ENCODE data around the gene PLXNC1. TPM values are rescaled to one million over a fixed set of nuclear protein-coding genes. Genes with fewer than 3 reads are reported as not detected.

PLXNC1 gene
- total and polyA plus RNA-seq, 2 of the 8 experiments (the other 6 are each of a cell fraction or from before 2014, with no cell fraction given): 0.83 to 2.0 TPM

DNA sequence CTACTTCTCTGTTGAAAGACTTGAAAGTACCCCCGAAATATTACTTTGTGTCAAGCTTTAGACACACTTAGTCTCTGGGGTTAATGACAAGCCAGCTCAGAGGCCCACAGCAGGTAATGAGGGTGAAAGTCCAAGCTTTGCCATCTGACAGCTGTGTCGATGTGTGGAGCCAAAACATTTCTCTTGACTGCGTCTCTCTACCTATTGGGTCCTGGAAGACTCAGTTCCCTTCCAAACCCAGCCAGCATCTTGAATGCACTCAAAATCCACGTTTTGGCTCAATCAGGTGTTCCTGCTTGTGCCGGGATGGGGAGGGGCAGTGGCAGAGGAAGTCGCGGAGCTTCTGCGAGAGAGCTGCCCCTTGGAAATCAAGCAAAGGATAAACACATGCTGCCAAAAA is 3.2 kb downstream of the PLXNC1 start:
- Histone ChIP-seq H2BK20ac (ENCODE audit: low read length) (no peak overlapping the region), H2BK12ac (ENCODE audit: low read depth, low read length) (no peak overlapping the region), H4K20me1 (replicated peaks in 1 of 2; ENCODE audit: control insufficient read depth in 1 of 2, insufficient read depth in 2 of 2, low read length in 2 of 2) (peaks cover 0 to 3% of the 10 kb centered on the region in 2 experiments), H3K56ac (replicated peaks; ENCODE audit: insufficient read length, low read depth, low read length) (no peak overlapping the region), H4K8ac (ENCODE audit: extremely low read depth, insufficient read depth, low read length) (no peak overlapping the region), H2AK5ac (ENCODE audit: low read depth, low read length) (no peak overlapping the region), H3K18ac (ENCODE audit: extremely low read depth, low read length) (no peak overlapping the region), H3K79me1 (ENCODE audit: low read depth, low read length) (no peaks in the 10 kb centered on the region), H3K4me1 (replicated peaks in 1 of 4; ENCODE audit: control insufficient read depth in 3 of 4, insufficient read depth in 4 of 4, low read length in 3 of 4) (peaks cover 4 to 25% (median 17%) of the 10 kb centered on the region in 4 experiments), H4K5ac (ENCODE audit: insufficient read length, low read depth, low read length) (no peak overlapping the region), H3K79me2 (ENCODE audit: control insufficient read depth in 1 of 2, insufficient read depth in 2 of 2, low read length in 2 of 2) (no peaks in the 10 kb centered on the region), H3K4me3 (ENCODE audit: extremely low read depth in 1 of 4, insufficient read depth in 2 of 4, low read depth in 3 of 4, low read length in 4 of 4) (no peak overlapping the region), H3K9ac (replicated peaks in 1 of 4; ENCODE audit: extremely low read depth in 1 of 4, low read depth in 3 of 4, low read length in 3 of 4) (no peak overlapping the region), H2AFZ (ENCODE audit: low read length) (no peak overlapping the region), H3K27me3 (replicated peaks in 1 of 4; ENCODE audit: control insufficient read depth in 3 of 4, extremely low read depth in 1 of 4, insufficient read depth in 3 of 4, low read length in 3 of 4) (peaks cover 41 to 68% (median 60%) of the 10 kb centered on the region in 4 experiments), H3K23ac (ENCODE audit: insufficient read length) (no peak overlapping the region), H3K14ac (ENCODE audit: insufficient read length) (no peak overlapping the region), H3K23me2 (ENCODE audit: low read depth, low read length) (peaks cover 16% of the 10 kb centered on the region; the same call in 1 of the 2 replicates), H2BK120ac (replicated peaks; ENCODE audit: low read depth, low read length) (no peak overlapping the region), H4K91ac (replicated peaks; ENCODE audit: insufficient read length, low read length) (no peak overlapping the region), H3K4ac (replicated peaks; ENCODE audit: insufficient read length, low read depth, low read length) (no peak overlapping the region), H3K27ac (ENCODE audit: low read depth, low read length) (no peak overlapping the region), H2BK5ac (ENCODE audit: low read depth, low read length) (no peak overlapping the region), H3K4me2 (ENCODE audit: insufficient read depth in 1 of 2, low read depth in 2 of 2, low read length in 2 of 2) (peak overlapping the region; percentile 8 to 84; a peak in 2 of 4 replicates), H3K9me3 (ENCODE audit: insufficient read depth in 2 of 2, low read depth in 1 of 2, low read length in 1 of 2) (no peaks in the 10 kb centered on the region), H2BK15ac (ENCODE audit: low read length) (no peak overlapping the region), H3K36me3 (ENCODE audit: control insufficient read depth in 2 of 4, insufficient read depth in 4 of 4, low read length in 3 of 4) (no peaks in the 10 kb centered on the region; a peak in 1 of 8 replicates)
- TF ChIP-seq SIRT6 (IDR thresholded peaks at IDR 0.05; ENCODE audit: low read length) (no peak), SAP30 (IDR thresholded peaks at IDR 0.05; ENCODE audit: insufficient read depth, insufficient replicate concordance, low read length) (no peak), ATF3 (IDR thresholded peaks at IDR 0.05; ENCODE audit: insufficient read depth, low read depth, low read length) (no peak), YY1 (IDR thresholded peaks at IDR 0.05; ENCODE audit: low read depth, low read length) (no peak)
- ChIA-PET CTCF (ENCODE audit: partially characterized antibody) (interaction anchor here (0.6 to 2.1 kb wide), 11 partner anchors 8 to 379 kb away, joined by 3 to 7 read pairs (median 3); no protein-coding TSS in a partner anchor), POLR2A (ENCODE audit: partially characterized antibody) (no interaction called here)
- DNase-seq (ENCODE audit: low read depth in 1 of 2, low spot score in 2 of 2): no peak
- WGBS, 2 experiments (ENCODE audit: extremely low coverage in 1 of 2, insufficient coverage in 1 of 2, insufficient read length in 1 of 2, insufficient replicate concordance in 2 of 2, low coverage in 1 of 2, low lambda C conversion rate in 2 of 2, missing lambda C conversion rate in 1 of 2): 38% methylated on average over 8 of the region's 8 CpGs; no CpG with 5 or more reads in 1 of the 2 experiments
- no peak for FAIRE-seq
